Vagina (tissue), 2 donors: Measurements from ENCODE around the gene ALKBH5.

Experiments used
- CTCF ChIP-seq, 3 experiments: fragments of 450-650 bp in 2 of 3; fragments of 200-600 bp in 1 of 3; sonication (generic) in 1 of 3; IDR thresholded peaks; one replicate each; pipeline ENCODE4 v1.5.1; 2017 to 2019; ENCODE audit warnings: antibody characterized with exemption in 3 of 3, mild to moderate bottlenecking in 2 of 3, moderate library complexity in 2 of 3
- POLR2A ChIP-seq, 2 donors: fragments of 450-650 bp; IDR thresholded peaks; one replicate each; pipeline ENCODE4 v1.6.1; 2017; ENCODE audit warnings: antibody characterized with exemption in 2 of 2, mild to moderate bottlenecking in 2 of 2, moderate library complexity in 2 of 2

- no peak for TF ChIP-seq CTCF (IDR thresholded peaks at IDR 0.05)
- TF ChIP-seq POLR2A (IDR thresholded peaks at IDR 0.05), result no peak
These were observed 14.9 kb downstream of the ALKBH5 start for GRCh38 chr17:18198530-18198929.
